Smooth muscle cell (in vitro differentiated cells): Measurements from ENCODE around the gene KRT36. TPM values are rescaled to one million over a fixed set of nuclear protein-coding genes. Genes with fewer than 3 reads are reported as not detected.

Source experiments
- DNase-seq: peaks from one replicate; lab custom pipeline; 2025; ENCODE audit not compliant: unreplicated experiment; lab: John Stamatoyannopoulos, UW
- H2AFZ ChIP-seq: fragments of 200-600 bp; sonication (generic); 2 replicates; pipeline ENCODE4 v1.6.0; 2016; ENCODE audit warnings: antibody characterized with exemption, low read depth, mild to moderate bottlenecking
- H3F3A ChIP-seq: fragments of 200-600 bp; sonication (generic); 2 replicates; pipeline ENCODE4 v1.6.0; 2017; ENCODE audit warnings: antibody characterized with exemption, low read depth
- H3K27ac ChIP-seq: fragments of 200-600 bp; sonication (generic); 2 replicates; pipeline ENCODE4 v1.5.1; 2016; ENCODE audit warnings: low read depth, mild to moderate bottlenecking
- H3K27me3 ChIP-seq: fragments of 200-600 bp; sonication (generic); 2 replicates; pipeline ENCODE4 v1.6.1; 2016; ENCODE audit warnings: low read depth, mild to moderate bottlenecking
- H3K36me3 ChIP-seq: fragments of 200-600 bp; sonication (generic); 2 replicates; pipeline ENCODE4 v1.5.1; 2016; ENCODE audit warnings: low read depth
- H3K4me1 ChIP-seq: fragments of 200-600 bp; sonication (generic); 2 replicates; pipeline ENCODE4 v1.5.1; 2016; ENCODE audit warnings: low read depth
- H3K4me2 ChIP-seq: fragments of 200-600 bp; sonication (generic); 2 replicates; pipeline ENCODE4 v1.6.0; 2016; ENCODE audit warnings: mild to moderate bottlenecking
- H3K4me3 ChIP-seq: fragments of 200-600 bp; sonication (generic); 2 replicates; pipeline ENCODE4 v1.5.1; 2016; ENCODE audit warnings: mild to moderate bottlenecking
- H3K79me2 ChIP-seq: fragments of 200-600 bp; sonication (generic); 2 replicates; pipeline ENCODE4 v1.6.0; 2016; ENCODE audit warnings: low read depth, mild to moderate bottlenecking
- H3K9ac ChIP-seq: fragments of 200-600 bp; sonication (generic); 2 replicates; pipeline ENCODE4 v1.6.0; 2016; ENCODE audit warnings: low read depth
- H3K9me3 ChIP-seq: fragments of 200-600 bp; sonication (generic); replicated peaks from 2 replicates; pipeline ENCODE4 v1.5.1; 2016; ENCODE audit warnings: low read depth
- H4K20me1 ChIP-seq: fragments of 200-600 bp; sonication (generic); 2 replicates; pipeline ENCODE4 v1.6.0; 2016; ENCODE audit warnings: low read depth
- WGBS: methylation state at CpG from one replicate; pipeline ENCODE4 v1.1.7; 2016; ENCODE audit warnings: low lambda C conversion rate; 5-methylcytosine and 5-hydroxymethylcytosine counted together
- polyA plus RNA-seq: library from polyadenylated mRNA; unstranded; fragments of >200 nt; fragmentation: Nextera tagmentation; extraction: Ambion mirVana; gene quantifications from 2 replicates; pipeline ENCODE4 v1.2.1, GENCODE V29; 2016
- total RNA-seq: library from RNA; depleted of rRNA; stranded (reverse); fragments of >200 nt; gene quantifications from 2 replicates; pipeline ENCODE4 v1.2.3, GENCODE V29; 2014
- TF ChIP-seq, protein P1 (sequence below): fragments of 200-600 bp; sonication (generic); IDR thresholded peaks from 2 replicates; pipeline ENCODE4 v1.5.1; 2017; ENCODE audit warnings: borderline replicate concordance, mild to moderate bottlenecking, antibody characterized with exemption; ENCODE audit not compliant: insufficient read depth, poor library complexity, severe bottlenecking

Gene KRT36
- total and polyA plus RNA-seq, 2 experiments from 2014 or later: 0.09 TPM; not detected in 1

- H4K20me1 ChIP-seq: peaks cover 22% of the 10 kb centered on the region
- TF ChIP-seq, protein P1, sequence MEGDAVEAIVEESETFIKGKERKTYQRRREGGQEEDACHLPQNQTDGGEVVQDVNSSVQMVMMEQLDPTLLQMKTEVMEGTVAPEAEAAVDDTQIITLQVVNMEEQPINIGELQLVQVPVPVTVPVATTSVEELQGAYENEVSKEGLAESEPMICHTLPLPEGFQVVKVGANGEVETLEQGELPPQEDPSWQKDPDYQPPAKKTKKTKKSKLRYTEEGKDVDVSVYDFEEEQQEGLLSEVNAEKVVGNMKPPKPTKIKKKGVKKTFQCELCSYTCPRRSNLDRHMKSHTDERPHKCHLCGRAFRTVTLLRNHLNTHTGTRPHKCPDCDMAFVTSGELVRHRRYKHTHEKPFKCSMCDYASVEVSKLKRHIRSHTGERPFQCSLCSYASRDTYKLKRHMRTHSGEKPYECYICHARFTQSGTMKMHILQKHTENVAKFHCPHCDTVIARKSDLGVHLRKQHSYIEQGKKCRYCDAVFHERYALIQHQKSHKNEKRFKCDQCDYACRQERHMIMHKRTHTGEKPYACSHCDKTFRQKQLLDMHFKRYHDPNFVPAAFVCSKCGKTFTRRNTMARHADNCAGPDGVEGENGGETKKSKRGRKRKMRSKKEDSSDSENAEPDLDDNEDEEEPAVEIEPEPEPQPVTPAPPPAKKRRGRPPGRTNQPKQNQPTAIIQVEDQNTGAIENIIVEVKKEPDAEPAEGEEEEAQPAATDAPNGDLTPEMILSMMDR: no peak
- no peak overlapping the region for H2AFZ ChIP-seq
- peak overlapping the region; percentile 68 for H3K4me2 ChIP-seq
- peak overlapping the region; percentile 79 for H3K9ac ChIP-seq
- DNase-seq: no peak
- no peaks in the 10 kb centered on the region for H3K36me3 ChIP-seq
- H3K27me3 ChIP-seq: no peaks in the 10 kb centered on the region
- no peak overlapping the region for H3K4me3 ChIP-seq
- H3K79me2 ChIP-seq: peaks cover 9% of the 10 kb centered on the region
- no peaks in the 10 kb centered on the region for H3K9me3 ChIP-seq
- H3K27ac ChIP-seq: peak overlapping the region; percentile 92
- peaks cover 7% of the 10 kb centered on the region for H3F3A ChIP-seq
- H3K4me1 ChIP-seq: peaks cover 34% of the 10 kb centered on the region
- 20% methylated on average over 8 of the region's 8 CpGs for WGBS
These were observed 40.6 kb upstream of the KRT36 start for GRCh38 chr17:41530062-41531048.

- no peak overlapping the region for H2AFZ ChIP-seq
- H3K79me2 ChIP-seq: peaks cover 9% of the 10 kb centered on the region
- peaks cover 34% of the 10 kb centered on the region for H3K4me1 ChIP-seq
- H3K27ac ChIP-seq: peak overlapping the region; percentile 92
- H3K4me3 ChIP-seq: no peak overlapping the region
- DNase-seq: no peak
- TF ChIP-seq, protein P1: no peak
- H3K9me3 ChIP-seq: no peaks in the 10 kb centered on the region
- peak overlapping the region; percentile 68 for H3K4me2 ChIP-seq
- no peaks in the 10 kb centered on the region for H3K36me3 ChIP-seq
- peaks cover 7% of the 10 kb centered on the region for H3F3A ChIP-seq
- H3K27me3 ChIP-seq: no peaks in the 10 kb centered on the region
- H3K9ac ChIP-seq: peak overlapping the region; percentile 13
- WGBS: 51% methylated on average over 5 of the region's 5 CpGs
- H4K20me1 ChIP-seq: peaks cover 31% of the 10 kb centered on the region
These were observed 39.8 kb upstream of the KRT36 start for GRCh38 chr17:41529491-41529915.

DNA sequence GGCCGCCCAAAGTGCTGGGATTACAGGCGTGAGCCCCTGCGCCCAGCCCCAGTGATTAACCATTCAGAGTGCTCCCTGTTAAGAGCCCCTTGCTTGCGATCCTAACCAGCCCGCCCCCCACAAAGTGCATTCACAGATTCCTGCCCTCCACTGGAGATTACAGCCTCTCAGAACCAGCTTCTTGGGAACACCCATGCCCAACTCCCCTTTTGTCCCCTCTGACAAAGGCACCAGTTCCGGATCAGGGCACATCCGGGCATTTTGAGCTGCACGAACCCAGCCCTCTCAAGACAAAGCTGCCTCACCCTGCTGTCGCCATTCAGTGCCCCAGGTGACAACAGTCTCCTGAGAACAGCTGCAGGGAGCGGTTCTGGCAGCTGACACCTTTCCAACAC lies 39.2 kb upstream of the KRT36 start:
- DNase-seq: no peak
- Histone ChIP-seq H2AFZ (peak overlapping the region; percentile 3), H3K9me3 (no peaks in the 10 kb centered on the region), H3K27ac (peak overlapping the region; percentile 92), H4K20me1 (peaks cover 36% of the 10 kb centered on the region), H3K27me3 (no peaks in the 10 kb centered on the region), H3F3A (peaks cover 7% of the 10 kb centered on the region), H3K4me1 (peaks cover 34% of the 10 kb centered on the region), H3K79me2 (peaks cover 9% of the 10 kb centered on the region), H3K36me3 (no peaks in the 10 kb centered on the region), H3K4me3 (peak overlapping the region; percentile 69), H3K9ac (no peak overlapping the region), H3K4me2 (peak overlapping the region; percentile 62)
- TF ChIP-seq, protein P1: no peak
- WGBS: 55% methylated on average over 10 of the region's 10 CpGs
